RWPE1 (cell line): Measurements from ENCODE around the gene TMEM154.

ENCODE experiments used
- CTCF ChIA-PET: fragments of 350-600 bp; sonication (Branson Sonifier 250); formaldehyde crosslinking; extraction: SDS; loops from one replicate; lab custom pipeline; 2021; lab: Yijun Ruan, JAX
- POLR2A ChIA-PET: fragments of 400-600 bp; formaldehyde crosslinking; extraction: SDS; loops from one replicate; lab custom pipeline; 2020; ENCODE audit warnings: antibody characterized with exemption; ENCODE audit not compliant: low non-redundant PET; lab: Yijun Ruan, JAX
- DNase-seq: peaks from one replicate; pipeline ENCODE4 v3.0.0; 2012; ENCODE audit warnings: low spot score
- H3K27ac ChIP-seq: fragments of 450-650 bp; 2 replicates; pipeline ENCODE4 v1.5.1; 2017
- TF ChIP-seq, protein P1 (sequence below): fragments of 450-650 bp; conservative IDR thresholded peaks from 2 replicates; pipeline ENCODE4 v1.5.1; 2017; ENCODE audit warnings: low read depth, mild to moderate bottlenecking

The TMEM154 gene

DNA sequence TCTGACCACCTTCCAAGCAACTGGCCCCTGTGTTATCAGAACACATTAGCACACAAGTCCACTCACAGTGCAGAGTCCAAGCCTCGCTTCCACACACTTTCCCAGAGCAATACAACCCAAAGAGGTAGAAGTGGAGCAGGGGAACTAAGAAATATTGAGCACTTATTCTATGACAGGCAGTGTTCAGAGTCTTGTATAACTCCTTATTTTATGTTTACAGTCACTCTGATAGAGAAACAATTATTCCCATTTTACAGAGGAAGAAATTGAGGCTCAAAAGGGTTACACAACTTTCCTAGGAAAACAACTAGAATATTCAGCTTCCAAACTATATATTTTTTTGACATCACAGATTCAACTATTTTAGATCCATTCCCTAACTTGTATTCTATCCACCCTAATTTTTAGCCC, 18.3 kb upstream of the TMEM154 start:
- TF ChIP-seq, protein P1, sequence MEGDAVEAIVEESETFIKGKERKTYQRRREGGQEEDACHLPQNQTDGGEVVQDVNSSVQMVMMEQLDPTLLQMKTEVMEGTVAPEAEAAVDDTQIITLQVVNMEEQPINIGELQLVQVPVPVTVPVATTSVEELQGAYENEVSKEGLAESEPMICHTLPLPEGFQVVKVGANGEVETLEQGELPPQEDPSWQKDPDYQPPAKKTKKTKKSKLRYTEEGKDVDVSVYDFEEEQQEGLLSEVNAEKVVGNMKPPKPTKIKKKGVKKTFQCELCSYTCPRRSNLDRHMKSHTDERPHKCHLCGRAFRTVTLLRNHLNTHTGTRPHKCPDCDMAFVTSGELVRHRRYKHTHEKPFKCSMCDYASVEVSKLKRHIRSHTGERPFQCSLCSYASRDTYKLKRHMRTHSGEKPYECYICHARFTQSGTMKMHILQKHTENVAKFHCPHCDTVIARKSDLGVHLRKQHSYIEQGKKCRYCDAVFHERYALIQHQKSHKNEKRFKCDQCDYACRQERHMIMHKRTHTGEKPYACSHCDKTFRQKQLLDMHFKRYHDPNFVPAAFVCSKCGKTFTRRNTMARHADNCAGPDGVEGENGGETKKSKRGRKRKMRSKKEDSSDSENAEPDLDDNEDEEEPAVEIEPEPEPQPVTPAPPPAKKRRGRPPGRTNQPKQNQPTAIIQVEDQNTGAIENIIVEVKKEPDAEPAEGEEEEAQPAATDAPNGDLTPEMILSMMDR: no peak
- DNase-seq: no peak
- CTCF ChIA-PET: no interaction called here
- POLR2A ChIA-PET: no interaction called here
- H3K27ac ChIP-seq: no peak overlapping the region

DNA sequence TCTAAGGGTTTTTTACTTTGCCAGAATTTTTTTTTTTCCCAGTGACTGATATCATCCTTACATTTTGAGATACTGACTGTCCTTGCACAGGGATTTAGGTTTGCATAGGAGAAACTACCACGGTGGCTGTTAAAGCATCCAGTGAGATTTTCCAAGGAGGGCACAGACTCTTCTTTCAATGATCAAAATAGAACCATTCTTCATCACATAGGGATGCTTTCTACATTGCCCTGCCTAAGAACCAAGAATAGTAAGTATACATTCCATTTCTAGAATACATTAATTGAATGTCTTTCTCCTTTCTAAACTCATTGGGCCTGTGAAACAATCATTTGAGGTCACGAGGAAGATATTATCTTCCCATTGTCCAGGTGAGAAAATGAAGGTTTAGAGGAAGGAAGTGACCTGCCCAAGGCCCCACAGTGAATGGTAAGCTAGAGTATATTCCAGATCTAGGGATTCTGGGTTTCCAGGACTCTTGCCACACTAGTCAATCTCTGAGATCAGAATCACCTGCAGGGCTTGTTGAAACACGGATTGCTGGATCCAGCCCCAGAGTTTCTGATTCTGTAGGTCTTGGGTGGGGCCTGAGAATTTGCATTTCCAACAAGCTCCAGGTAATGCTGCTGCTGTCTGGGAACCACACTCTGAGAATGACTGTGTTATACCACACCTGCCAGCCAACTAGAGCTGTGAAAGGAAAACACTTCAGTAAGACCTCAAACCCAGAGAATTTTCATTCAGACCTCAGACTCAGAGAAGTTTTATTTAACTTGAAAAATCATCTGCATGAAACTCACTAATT, 17.7 kb upstream of the TMEM154 start:
- TF ChIP-seq, protein P1: no peak
- ChIA-PET POLR2A (no interaction called here), CTCF (no interaction called here)
- H3K27ac ChIP-seq: no peak overlapping the region
- no peak for DNase-seq

DNA sequence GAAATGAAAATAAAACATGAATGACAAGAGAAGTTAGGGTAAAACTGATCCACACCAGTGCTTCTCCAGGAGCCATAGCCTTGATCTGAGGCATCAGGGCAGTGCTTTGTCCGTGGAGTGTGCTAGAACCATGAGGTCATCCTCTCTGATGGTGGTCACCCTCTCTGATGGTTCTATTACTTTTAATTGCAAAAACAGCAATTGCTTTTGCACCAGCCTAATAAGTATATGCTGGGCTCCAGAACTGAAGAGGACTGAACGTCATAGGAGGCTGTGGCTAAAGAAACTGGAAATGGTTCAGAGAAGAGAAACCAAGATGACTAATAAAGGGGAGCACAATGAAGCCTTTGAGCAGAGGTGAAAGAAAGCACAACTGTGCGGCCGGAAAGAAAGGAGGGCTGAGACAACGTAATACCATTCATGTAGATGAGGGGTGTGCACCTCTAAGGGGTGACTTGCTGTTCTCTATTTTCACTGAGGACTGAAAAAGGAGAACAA, 17.0 kb upstream of the TMEM154 start:
- peak; percentile 69 for DNase-seq
- POLR2A ChIA-PET: no interaction called here
- TF ChIP-seq, protein P1: no peak
- no peak overlapping the region for H3K27ac ChIP-seq
- CTCF ChIA-PET: no interaction called here

DNA sequence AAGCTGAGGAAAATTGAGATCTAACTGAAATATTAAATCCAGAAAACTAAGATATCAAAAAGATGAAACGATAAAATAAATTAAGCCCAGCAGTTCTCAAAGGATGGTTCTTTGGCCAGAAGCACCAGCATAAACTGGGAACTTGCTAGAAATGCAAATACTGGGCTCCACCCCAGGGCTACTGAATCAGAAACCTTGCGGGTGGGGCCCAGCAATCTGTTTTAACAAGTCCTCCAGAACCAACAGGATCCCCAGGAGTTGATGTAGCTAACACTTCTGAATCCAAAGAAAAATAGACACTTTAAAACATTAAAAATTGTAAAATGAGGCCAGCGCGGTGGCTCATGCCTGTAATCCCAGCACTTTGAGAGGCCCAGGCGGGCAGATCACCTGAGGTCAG, 14.1 kb upstream of the TMEM154 start:
- no peak for DNase-seq
- POLR2A ChIA-PET: no interaction called here
- H3K27ac ChIP-seq: peak overlapping the region; percentile 71
- TF ChIP-seq, protein P1: no peak
- CTCF ChIA-PET: no interaction called here

DNA sequence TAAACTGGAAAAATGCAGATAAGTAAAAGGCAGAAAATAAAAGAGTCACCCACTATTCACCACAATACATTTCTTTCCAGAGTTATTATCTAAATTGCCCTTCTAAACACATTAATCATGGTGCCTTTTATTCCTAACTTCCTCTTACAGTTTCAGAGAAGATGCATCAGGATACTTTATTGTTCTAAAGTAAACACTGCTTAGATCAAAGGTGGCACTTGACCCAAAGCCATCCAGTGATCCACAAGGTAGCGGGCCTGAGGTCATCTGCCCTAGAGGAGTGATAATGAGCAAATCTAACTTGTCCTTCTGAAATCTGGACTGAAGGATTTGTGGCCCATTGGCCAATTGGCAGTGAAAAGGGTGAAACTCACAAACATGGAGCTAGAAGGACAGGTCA, 12.0 kb upstream of the TMEM154 start:
- ChIA-PET CTCF (no interaction called here), POLR2A (no interaction called here)
- DNase-seq: no peak
- H3K27ac ChIP-seq: no peak overlapping the region
- TF ChIP-seq, protein P1: no peak

DNA sequence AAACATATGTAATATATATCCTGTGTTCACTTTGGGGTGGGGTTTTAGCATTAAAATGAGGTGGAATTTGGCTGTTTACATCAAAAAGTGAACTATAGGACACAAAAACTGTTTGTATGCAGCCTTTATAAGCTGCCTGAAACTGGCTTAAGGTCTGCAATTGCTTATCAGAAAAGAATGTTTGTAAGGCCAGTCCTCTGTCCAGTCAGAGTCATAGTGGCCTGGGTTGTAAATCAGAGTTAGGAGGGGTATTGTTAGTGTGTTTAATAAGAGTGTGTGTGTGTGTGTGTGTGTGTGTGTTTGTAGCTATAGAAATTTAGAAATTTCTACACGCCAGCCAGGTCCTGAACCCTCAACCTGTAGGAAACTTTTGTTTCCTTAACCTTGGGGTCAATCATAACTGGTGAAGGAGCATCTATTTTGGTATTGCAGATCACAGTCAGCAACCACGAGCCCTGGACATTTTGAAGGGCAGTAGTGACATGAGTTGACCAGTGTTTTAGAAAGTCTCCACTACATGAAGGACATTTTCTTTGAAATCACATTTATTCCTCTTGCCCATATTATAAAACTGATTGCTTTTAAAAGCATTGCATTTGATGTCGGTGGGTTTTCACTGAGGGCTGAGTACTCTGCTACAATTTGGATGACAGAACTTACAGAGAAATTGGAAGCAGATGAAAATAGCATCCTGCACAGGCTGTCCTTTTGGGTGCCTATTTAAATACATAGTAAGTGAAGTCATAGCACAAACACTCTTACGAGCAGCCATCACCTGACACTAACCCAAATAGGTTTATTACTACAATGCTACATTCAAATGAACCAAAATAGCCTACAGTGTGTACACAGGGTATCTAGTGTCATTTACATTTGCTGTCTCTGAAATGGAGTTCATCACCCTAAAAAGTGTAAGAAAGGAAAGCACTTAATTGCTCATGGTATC, 11.2 kb upstream of the TMEM154 start:
- ChIA-PET CTCF (no interaction called here), POLR2A (no interaction called here)
- no peak overlapping the region for H3K27ac ChIP-seq
- TF ChIP-seq, protein P1: no peak
- DNase-seq: no peak
